Fibroblast of gingiva (primary cell): ENCODE results near the gene PYGO2.
"Not testable (repeated sequence)": the region's sequence is repeated elsewhere in the genome, so short reads cannot be mapped to it uniquely, and the experiment has no call there.

Experiments
- DNase-seq: peaks from one replicate; pipeline ENCODE4 v3.0.0-alpha.2; 2011; ENCODE audit warnings: low read depth

PYGO2 gene

DNA sequence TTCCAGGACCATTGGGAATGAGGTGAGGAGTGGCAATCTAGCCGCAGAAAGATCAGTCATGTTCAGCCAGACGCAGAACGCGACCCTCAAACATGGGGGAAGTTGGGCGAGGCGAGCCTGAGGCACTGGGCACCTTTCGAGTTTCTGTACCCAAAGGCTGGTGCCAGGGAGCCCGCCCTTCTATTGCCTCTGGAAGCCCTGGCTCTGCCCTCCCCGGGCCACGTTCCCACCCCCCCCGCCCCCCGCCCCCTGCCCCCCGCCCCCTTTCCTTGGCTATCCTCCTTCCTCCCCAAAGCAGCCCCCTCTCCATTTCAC lies 38.8 kb upstream of the PYGO2 start:
- no peak for DNase-seq

DNA sequence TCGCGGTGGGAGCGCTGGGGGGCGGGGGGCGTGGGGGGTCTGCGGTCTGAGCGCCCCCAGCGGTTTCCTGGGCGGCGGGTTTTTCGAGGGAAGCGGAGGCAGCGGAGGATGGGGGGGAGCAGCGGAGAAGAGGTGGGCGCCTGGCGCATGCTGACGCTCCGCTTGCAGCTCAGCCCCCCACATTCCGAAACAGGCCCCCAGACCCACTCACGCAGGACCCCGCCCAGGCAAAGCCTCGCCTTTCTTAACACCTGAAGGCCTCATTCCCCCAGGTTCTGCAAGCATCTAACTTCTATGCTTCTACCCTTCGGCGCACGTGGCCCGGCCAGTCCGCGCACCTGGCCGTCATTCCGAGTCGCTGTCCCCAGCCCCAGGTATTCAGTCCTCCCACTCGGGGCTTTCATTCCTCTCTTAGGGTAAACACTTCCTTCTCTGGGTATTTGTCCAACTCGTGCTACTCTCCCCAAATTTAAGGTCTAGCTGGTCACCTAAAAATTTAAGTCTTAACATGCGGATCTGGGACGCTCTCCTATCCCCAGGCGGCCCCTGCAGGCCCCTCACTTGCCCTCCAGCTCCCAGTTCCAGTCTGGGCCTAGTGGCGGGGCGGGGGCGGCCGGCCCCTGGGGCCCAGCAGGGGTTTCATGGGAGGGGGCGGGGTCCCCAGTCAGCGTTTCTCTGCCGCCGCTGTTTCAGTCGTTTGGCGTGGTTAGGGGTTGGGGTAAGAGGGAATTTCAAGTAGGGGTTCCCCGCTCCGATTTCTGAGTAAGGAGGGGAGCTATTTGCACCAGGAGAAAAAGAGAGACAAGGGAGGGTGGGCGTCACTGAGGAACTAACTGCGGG lies 38.2 kb upstream of the PYGO2 start:
- DNase-seq: no peak

DNA sequence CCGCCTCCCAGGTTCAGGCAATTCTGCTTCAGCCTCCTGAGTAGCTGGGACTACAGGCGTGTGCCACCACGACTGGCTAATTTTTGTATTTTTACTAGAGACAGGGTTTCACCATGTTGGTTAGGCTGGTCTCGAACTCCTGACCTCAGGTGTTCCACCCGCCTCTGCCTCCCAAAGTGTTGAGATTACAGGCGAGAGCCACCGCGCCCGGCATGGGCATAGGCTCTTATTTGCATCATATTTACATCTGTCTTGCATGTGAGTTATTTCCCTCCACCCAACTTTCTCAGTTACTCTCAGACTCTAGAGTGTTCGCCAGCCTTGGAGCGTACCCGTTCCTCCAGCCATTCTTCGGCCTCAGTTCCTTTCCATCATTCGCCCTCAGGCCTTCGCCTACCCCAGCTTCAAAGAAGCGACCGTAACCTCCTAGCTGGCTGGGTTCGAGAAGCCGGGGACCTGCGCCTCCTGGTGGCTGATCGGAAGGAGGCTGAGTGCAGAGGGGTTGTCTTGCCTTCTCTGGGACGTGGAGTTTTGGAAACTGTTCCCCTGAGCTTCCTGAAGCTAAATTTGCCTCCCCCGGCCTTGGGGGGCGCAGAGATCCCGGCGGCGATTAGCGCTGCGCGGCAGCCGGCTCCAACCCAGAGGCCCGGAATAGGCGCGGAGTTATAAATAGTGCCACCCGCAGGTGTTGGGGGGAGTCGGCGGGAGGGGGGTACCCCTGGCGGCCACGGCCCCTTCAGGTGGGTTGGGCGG lies 37.4 kb upstream of the PYGO2 start:
- peak; percentile 62 for DNase-seq

DNA sequence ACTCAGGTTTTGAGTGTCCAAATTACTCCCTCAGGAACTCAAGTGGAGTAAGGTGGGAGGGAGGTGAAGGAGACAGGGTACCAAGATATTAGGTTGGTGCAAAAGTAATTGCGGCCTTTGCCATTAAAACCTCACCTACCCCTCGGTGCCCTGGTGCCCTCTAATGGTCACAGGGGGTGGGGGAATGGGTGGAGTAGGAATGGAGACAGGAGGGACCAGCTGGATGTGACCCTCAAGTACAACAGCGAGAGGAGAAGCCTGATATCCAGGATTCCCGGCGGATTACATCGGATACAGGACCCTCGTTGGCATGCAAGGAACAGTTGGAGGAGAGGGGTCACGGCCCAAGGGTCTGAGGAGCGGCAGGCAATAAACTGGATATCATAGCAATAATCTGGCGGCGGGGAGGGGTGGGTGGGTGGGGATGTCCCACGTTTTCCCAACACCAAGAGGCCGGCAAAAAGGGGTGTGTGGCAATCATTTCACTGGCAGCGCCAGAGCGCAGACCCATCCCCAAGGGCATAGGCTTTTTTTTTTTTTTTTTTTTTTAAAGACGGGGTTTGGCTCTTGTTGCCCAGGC lies 36.7 kb upstream of the PYGO2 start:
- DNase-seq: no peak

DNA sequence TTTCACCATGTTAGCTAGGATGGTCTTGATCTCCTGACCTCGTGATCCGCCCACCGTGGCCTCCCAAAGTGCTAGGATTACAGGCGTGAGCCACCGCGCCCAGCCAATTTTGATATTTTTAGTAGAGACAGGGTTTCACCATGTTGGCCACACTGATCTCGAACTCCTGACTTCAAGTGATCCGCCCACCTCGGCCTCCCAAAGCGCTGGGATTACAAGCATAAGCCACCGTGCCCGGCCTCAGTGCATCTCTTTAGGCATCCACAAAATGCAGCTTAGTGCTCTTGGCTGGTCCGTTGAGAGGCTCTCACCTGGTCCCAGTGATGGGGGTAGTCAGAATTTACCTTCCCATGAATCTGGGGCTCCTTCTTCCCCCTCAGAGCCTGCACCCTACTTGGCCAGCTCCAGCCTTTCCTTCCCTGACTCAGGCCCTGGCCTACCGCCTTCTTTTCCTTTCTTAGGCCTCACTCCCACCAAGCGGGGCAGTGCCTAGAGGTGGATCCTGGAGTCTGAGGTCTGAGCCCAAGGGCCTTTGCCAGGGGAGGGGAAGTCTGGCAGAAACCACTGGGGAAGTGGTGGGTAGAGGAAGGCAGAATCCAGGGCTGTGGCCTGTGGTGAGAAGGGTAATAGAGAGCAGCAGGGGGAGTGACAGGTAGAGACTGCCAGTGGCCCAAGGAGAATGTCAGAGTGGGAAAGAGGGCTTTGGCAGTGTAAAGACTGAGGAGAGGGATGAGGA lies 35.6 kb upstream of the PYGO2 start:
- DNase-seq: no peak

DNA sequence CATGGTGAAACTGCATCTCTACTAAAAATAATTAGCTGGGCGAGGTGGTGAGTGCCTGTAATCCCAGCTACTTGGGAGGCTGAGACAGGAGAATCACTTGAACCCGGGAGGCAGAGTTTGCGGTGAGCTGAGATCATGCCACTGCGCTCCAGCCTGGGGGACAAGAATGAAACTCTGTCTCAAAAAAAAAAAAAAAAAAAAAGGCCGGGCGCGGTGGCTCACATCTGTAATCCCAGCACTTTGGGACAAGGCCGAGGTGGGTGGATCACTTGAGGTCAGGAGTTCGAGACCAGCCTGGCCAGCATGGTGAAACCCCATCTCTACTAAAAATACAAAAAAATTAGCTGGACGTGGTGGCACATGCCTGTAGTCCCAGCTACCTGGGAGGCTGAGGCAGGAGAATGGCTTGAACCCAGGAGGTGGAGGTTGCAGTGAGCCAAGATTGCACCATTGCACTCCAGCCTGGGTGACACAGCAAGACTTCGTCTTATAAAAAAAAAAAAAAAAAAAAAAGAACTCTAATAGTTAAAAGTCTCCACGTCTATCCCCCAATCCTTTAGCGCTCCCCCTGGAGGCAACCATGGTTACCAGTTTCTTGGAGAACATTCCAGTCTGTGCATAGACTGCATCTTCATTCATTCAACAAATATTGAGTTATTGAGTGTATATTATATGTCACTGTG lies 33.9 kb upstream of the PYGO2 start:
- peak; percentile 81 for DNase-seq

DNA sequence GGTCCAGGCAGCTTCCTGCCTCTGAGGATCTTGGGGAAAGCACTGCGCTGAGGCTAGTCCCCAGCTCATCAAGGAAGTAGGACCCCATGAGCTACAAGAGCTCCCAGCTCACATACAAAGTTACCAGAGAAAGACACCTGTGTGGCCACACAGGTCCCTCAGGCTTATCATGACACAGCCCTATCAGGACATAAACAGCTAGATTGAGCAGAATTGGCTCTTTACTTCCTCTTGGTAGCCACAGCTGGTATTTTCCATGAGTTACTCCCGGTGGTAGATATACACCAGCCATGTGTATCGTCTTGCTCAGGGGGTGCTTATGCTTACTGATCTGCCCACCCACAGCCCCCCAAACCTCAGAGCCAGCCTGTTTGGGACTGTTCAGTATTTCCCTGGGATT lies 33.0 kb upstream of the PYGO2 start:
- no peak for DNase-seq

DNA sequence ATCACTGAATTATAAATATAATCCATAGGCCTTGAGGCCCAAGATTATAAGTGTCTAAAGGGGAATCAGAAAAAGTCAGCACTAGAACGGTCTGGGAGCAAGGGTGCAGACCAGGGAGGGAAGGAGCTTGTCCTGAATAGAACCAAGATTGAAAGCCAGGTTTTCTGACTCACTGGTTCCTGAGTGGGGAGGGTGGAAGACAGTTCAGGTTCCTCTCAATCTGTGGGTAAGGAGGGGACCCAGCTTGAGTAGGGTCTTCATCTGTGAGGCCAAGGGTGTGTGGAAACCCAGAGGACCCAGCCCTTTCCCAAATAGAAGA lies 32.6 kb upstream of the PYGO2 start:
- DNase-seq: no peak

DNA sequence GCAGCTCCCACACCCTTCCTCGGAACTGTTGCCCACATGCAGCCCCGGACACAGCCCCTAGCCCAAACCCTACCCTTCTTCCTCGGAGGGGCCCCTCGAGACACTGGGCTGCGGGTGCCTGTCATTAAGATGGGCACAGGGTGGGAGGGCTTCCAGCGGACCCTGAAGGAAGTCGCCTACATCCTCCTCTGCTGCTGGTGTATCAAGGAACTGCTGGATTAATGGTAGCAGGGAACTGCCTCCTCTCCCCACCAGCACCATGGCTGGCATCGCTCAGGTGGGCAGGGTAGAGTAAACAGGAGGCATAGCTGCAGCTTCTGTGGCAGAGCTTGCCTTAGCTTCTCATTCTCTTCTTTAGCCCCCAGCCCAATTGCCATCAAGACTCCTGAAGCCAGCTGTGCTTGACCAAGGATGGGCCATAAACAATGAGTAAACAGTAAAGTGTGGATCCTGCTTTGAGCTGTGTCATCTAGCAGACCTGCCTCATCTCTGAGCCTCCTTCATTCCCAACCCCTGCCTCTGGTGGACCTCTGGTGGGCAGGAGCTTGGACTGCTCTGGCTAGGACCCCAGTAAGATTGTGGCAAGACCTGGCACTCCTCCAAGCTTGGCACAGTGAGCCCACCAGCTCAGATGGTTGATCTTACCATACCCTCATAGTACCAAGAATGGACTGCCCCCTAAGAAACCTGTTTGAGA lies 32.1 kb upstream of the PYGO2 start, which contains the start of gene LENEP:
TSS of gene LENEP (plus strand) at position 15 of the 697 bp plus-strand sequence. CDS start at position 37, 22 bp downstream.
- DNase-seq: no peak

DNA sequence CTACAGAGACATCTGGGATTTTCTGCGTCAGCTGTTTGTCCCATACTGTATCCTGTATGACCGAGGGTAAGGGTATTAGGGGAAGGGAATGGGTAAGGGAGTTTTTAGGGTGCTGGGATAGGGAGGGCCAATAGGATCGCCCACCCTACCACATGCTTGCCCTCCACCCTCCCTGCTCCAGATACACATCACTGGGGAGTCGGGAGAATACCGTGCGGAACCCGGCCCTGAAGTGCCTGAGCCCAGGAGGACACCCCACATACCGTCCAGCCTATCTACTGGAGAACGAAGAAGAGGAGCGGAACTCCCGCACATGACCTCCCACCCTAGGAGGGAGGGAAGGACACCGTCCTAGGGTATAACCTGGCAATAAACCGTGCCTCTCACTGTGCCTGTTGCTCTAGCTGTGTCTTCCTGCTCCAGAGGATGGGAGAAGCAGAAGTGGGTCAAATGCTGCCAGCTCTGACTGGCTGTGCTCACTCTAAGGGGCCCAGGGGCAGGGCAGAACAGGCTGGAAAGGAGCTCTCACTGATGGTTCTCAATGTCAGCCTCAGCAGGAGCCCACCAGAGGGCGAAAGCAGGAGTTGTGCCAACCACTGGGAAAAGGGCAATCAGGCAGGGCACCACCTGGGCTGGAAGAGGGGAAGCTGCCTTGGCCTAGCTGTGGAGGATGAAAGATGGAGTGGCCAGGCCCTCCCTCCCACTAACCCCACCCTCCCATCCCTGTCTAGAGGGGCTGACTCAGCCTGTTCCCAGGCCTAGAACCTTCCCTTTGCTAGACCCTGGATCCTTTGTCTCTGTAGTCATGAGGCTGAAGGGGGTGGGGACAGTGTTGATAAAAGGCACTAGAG lies 31.4 kb upstream of the PYGO2 start:
- DNase-seq: no peak

DNA sequence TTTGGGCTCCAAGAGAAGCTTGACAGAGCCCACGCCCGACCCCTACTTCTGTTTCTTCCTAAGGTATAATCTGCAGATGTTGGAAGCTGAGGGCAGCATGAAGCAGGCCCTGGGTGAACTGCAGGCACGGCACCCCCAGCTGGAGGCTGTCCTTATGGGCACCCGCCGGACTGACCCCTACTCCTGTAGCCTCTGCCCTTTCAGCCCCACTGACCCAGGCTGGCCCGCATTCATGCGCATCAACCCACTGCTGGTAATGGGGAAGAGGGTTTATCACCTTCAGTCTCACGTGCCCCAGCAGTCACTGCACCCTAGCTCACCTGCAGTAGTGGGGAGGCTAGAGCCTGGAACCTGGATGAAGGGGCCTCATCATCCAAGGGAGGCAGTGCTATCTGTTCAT lies 28.7 kb upstream of the PYGO2 start:
- no peak for DNase-seq

DNA sequence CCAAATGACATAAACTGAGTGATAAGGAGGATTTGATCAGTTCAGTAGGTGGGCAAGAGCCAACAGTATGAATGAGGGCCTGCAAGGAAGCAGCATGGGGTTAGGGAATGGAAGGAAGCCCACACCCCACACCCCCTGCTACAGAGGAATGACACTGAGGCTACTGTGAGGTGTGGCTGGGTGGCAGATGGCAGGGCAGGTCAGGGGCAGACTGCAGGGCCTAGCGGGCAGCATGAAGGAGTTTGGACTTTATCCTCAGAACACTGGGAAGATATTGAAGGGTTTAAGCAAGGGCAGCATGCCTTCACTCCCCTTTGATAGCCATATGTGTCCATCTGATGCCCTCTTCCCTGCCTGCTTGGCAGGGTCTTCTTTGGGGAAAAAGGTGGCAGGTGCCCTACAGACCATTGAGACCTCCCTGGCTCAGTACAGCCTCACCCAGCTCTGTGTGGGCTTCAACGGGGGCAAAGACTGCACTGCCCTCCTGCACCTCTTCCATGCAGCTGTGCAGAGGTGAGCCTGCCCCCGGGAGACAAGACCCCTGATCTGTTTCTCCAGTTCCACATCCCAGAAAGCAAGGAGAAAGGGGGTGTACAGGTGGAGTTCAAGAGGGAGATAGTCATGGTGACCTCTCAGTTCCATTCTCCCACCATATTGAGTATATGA lies 27.7 kb upstream of the PYGO2 start:
- no peak for DNase-seq

DNA sequence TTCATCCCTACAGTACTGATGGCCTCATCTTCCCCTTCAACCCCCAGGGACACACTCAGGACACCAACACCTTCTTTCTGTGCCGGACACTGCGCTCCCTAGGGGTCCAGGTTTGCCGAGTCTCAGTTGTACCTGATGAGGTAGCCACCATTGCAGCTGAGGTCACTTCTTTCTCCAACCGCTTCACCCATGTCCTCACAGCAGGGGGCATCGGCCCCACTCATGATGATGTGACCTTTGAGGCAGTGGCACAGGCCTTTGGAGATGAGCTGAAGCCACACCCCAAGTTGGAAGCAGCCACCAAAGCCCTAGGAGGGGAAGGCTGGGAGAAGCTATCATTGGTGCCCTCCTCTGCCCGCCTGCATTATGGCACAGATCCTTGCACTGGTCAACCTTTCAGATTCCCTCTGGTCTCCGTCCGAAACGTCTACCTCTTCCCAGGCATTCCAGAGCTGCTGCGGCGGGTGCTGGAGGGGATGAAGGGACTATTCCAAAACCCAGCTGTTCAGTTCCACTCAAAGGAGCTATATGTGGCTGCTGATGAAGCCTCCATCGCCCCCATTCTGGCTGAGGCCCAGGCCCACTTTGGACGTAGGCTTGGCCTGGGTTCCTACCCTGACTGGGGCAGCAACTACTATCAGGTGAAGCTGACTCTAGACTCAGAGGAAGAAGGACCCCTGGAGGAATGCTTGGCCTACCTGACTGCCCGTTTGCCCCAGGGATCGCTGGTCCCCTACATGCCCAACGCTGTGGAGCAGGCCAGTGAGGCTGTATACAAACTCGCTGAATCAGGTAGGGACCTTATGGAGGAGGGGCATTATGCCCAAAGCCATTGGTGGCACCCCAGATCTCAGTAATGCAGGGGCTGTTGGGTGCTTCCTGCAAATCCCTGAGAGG lies 26.7 kb upstream of the PYGO2 start:
- DNase-seq: no peak

DNA sequence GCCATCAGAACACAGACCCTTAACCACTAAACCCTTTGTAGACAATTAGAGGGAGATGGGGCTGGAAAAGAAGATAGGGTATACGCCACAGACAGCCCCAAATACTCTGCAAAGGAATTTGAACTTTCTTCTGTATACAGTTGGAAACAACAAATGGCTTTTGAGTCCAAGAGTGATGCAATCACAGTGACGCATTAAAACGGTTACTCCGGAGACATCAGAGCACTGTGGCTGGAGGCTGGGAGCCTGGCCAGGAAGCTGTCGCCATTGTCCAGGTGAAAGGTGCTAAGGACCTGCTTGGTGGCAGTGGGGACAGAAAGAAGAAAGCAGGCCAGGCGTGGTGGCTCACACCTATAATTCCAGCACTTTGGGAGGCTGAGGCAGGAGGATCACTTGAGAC lies 25.7 kb upstream of the PYGO2 start:
- DNase-seq: peak; percentile 60

DNA sequence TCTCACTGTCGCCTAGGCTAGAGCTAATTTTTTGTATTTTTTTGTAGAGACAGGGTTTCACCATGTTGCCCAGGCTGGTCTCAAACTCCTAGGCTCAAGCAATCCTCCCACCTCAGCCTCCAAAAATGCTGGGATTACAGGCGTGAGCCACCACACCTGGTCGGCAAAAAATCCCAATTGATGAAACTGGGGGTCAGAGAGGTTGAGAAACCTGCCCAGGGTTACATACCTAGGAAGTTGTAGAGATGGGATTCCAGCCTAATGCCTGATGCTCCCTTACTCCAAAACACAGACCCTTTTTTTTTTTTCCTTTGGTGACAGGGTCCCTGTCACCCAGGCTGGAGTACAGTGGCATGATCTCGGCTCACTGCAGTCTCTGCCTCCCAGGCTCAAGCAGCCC lies 25.2 kb upstream of the PYGO2 start:
- not testable (repeated sequence) for DNase-seq

DNA sequence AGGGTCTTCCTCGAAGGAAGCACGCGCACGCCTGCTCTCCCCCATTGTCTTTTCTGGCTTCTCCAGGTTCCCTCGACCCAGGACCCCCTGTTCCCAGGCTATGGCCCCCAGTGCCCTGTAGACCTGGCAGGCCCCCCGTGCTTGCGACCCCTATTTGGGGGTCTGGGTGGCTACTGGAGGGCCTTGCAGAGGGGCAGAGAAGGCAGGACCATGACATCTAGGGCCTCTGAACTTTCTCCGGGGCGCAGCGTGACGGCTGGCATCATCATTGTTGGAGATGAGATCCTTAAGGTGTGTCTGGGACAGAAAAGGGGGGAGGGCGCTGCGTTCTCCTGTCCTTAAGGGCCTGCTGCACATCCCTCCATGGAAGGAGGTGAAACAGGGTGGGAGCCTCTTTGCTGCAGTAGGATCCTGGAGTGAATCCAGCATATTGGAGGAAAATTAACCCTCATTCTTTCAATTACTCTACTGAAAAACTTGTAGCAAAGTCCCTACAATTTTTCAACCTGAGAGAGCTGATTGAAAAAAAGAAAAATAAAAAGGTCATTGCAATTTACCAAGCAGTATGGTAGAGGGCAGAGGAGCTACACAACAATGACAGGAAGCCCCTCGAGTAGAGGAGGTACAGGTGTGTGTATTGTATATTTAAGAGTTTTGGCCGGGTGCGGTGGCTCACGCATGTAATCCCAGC lies 22.3 kb upstream of the PYGO2 start:
- no peak for DNase-seq

DNA sequence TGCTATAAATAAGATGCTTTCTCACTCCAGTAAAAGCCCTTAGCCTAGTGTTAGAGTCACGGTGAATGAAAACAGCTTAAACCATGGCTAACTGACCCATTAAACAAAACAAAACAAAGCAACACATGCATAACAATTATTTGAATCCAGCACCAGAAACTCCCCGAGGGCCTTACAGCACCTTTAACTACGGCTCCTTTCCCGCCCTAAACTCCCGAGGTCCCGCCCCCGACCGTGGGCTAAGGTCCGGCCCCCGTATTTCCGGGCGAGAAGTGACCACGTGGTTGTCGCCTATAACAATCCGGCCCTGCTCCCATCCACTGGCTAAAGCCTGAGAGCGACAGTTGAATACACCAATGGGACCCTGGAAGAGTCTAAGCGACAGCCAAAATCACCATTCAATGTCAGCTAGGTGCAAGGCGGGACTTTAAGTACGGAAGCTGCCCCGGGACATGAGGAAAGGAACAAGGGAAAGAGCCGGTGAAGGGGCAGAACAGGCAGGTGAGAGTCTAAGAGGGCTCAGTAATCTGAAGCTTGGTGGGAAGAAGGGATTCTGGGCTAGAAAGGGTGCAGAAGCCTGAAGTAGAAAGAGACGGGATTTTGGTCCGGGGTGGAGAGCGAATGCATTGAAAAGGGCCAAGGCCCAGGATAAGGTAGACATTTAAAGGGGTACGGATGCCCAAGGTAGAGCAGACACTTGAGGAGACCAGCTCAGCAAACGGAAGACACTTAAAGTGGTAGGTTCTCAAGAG lies 21.5 kb upstream of the PYGO2 start, which contains the start of gene FLAD1:
TSS of gene FLAD1 (plus strand) at position 448 of the 752 bp plus-strand sequence. CDS start 351 bp downstream, outside the sequence.
- DNase-seq: peak; percentile 100
